Activated effector memory CD4-positive, alpha-beta T cell treated with Interleukin-2 at 50 U/mL for 16 hours (primary cell): ENCODE data around the gene PTGS1.
"Not testable (repeated sequence)": the region's sequence is repeated elsewhere in the genome, so short reads cannot be mapped to it uniquely, and the experiment has no call there.

ENCODE experiments used
- DNase-seq: peaks from one replicate; pipeline ENCODE4 v3.0.0-alpha.2; 2020

PTGS1 gene

DNA sequence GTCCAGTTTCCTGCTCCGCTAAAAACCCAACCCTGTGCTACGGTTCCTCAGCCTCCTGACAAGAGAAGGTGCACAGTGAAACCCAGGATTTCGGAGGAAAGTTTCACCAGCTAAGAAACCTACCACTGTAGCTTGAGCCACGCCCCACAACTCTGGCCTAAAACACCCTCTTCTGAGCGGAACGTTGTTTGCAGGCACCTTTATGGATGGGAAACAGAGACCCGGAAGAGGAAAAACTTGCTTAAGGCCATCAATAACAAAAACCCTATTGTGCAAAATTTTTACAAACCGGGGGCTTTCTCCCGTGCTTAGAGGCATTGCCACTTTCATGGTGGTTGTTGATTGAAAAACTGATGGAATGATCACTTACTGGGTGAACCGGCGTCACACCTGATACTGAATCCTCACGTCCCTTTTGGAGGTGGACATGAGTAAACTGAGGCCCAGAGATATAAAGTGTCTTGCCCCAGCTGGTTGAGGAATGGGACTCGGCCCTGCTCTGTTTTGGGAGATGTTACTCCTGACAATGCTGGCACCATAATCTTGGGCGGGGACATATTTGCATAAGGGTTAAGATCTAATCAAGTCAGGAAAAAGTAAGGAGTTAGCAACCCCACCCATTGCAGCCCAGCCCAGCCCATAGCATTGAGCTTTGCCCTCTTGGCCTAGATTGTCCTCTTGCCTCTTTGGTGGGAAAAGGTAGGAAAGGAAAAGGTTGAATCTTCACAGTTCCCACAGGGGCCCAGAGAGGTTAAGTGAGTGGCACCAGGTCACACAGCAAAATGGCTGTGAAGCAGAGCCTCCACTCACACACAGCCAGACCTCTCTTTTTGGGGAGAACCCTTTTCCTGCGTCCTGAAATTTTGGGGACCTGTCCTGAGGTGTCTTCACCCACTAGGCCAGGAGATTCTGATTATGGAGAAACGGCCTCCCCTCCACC lies 23.2 kb upstream of the PTGS1 start:
- no peak for DNase-seq

DNA sequence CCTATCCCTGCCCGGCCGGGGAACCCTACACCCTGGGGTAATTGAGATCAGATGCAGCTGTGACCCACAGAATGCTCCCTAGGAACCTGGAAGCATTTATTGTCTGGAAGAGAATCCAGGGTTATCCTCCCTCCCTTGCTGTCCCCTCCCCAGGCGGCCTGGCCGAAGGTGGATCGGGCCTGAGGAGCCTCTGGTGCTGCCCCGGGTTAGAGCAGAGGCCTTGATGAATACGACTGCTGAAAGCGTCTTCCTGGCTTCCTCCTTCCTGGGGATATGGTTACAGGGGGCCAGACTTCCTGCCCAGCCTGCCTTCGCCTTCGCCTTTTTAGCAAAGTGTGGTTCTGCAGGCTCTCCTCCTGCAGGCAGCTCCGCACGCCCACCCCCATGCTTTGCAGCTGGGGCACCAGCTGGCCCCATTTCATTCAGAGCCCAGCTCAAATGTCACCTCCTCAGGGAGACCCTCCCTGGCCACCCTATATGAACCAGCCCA lies 22.5 kb upstream of the PTGS1 start:
- DNase-seq, result no peak

DNA sequence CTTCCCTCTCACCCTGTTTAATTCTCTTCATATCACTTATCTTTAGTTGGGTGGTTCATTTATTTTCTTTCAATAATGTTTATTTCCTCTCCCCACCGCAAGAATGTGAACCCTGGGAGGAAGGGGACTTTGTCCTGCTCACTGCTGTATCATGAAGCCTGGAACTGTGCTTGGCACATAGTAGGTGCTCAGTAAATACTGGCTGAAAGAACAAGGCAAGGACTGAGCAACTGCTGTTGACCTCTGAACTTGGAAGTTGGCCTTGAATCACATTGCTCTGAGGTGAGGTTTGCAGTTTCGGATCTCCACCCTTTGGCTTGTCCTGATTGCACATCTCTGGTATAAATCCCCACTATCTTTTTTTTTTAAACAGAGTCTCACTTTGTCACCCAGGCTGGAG lies 22.0 kb upstream of the PTGS1 start:
- no peak for DNase-seq

DNA sequence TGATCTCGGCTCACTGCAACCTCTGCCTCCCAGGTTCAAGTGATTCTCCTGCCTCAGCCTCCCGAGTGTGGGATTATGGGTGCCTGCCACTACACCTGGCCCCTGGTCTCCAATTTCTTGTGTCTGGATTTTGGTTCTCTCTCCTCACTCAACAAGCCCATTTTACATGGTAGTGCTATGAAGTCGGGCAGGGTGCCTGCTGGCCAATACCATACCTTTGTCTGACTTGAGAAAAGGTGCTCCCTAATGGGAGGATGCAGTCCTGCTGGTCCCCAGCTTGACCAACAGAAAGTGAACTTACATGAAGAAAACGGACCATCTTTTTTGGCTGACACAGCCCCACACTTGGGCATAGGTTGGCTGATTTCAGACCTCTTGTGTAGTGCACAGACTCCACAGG lies 21.6 kb upstream of the PTGS1 start:
- no peak for DNase-seq

DNA sequence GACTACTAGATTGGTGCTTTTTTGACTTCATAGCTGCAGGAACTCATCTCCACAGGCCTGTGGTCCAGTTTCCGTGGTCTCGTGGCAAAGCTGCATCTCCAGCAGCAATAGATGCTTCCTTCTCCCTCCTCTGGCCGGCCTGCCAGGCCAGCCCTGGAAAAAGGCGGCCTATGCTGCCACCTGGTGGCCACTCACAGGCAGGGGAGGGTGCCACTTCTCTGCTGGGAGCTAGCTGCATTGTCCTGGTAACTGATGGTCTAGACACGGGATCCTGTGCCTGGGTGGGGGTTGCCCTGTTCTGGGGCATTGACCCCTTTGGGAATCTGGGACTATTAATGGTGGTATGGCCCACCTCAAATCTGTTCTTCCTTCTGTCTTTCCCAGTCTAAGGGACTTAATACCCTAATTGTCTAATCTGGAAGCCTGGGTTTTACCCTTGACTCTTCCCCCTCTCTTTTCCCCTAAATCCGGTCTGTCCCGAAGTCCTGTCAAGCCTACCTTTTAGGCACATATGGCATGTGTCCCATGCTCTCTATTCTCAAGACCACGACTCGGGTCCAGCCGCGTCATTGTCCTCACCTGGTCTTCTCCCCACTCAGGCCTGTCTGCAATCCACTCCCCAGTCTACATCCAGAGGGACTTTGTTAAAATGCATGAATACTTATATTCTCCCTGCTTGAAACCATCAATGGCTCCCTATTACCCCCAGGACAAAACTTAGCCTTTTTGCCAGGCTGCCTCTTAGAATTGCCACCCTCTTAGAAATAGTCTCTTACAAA lies 20.1 kb upstream of the PTGS1 start:
- peak; percentile 63 for DNase-seq

DNA sequence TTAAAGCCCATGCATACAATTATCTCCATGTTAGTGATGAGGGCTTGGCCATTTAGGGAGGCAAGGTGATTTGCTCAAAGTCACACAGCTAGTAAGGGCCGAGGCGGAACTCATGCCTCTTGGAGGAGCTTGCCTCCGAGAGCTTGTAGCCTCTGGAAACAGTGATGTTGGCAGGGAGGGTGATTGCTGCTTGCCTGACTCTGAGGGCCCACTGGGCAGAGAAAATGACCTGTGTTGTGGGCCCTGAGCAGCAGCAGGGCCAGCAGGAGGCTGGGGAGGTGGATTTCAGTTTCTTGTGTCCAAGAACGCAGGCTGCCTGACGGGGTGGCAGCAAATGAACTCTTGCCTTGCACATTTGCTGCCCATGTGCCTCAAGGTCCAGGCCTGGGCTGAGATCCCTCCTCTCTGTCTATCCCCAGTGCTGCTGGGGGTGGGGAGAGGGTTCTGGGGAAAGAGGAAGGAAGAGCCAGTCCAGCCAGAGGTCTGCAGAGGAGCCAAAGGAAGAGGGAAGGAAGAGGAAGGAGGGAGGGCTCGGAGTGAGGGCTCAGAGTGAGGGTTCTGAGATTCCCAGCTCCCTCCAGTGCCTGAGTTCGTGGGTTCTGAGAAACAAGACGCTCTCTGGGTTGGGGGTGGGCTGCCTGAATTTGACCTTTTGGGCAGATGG lies 16.2 kb upstream of the PTGS1 start:
- DNase-seq, result no peak

DNA sequence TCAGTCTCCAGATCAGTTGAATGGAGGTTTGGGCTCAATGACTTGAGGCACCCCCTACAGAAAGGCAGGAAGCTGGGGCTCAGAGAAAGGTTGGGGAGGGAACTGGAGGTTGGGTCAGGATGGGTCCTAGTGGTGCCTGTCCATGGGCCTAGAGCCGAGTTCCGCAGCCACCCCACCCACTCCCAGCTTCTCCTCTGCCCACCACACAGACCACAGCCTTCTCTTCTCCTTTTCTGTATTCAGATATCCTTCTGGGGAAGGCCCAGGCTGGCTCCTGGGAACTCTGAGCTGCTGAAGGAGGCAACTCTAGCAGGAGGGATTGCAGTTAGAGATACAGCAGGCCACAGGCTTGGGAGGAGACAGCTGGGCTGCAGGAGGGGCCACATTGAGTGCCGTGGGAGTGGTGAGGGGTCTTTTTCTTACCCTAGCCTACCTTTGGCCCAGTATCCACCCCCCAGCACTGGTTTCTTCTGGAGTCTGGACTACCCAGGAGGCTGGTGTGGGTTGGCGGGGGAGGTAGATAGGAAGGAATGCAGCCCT lies 15.4 kb upstream of the PTGS1 start:
- DNase-seq, result no peak

DNA sequence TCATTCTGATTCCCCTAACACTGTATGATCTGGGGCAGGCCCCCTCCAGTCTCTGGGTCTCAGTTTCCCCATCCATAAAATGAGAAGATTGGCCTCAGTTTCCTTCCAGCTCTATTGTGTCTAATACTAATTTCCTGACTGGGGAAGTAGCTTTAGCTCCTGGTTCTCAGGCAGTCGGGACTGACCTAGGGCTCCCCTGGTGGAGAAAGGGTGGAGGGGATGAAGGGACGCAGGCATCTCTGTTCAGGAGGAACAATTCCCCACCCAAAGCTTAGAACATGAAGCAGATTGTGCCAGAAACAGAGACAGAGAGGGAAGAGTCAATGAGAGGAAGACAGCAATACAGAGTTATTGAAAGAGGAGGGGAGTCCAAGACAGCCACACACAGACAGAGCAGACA lies 14.2 kb upstream of the PTGS1 start:
- no peak for DNase-seq

DNA sequence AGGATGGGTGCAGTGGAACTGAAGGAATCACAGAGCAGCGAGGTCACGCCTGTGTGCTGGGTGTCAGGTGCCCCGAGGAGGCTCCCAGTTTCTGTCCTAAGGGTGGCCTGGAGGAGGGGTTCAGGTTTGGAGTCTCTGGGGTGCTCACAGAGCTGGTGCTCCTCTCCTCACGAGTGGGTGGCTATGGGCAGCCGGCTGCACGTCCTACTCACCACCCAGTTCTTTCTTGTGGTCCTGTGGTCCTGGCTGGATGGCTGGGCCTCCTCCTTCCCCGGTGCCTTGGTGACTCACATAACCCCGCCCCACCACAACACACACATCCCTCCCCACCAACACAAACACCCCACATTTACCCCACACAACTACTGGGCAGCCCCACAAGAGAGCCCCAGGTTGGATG lies 9.9 kb upstream of the PTGS1 start:
- DNase-seq, result no peak

DNA sequence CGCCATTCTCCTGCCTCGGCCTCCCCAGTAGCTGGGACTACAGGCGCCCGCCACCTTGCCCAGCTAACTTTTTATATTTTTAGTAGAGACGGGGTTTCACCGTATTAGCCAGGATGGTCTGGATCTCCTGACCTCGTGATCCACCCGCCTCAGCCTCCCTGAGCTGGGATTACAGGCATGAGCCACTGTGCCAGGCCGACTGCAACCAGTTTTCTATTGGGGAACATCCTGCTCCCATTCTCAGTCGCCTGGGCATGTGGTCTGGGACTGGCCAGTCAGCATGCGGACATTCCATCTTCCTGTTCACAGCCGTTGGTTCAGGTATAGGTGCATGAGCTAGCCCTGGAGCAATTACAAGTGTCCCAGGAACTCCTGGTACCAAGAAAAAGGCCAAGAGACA lies 7.7 kb upstream of the PTGS1 start:
- DNase-seq, result not testable (repeated sequence)

DNA sequence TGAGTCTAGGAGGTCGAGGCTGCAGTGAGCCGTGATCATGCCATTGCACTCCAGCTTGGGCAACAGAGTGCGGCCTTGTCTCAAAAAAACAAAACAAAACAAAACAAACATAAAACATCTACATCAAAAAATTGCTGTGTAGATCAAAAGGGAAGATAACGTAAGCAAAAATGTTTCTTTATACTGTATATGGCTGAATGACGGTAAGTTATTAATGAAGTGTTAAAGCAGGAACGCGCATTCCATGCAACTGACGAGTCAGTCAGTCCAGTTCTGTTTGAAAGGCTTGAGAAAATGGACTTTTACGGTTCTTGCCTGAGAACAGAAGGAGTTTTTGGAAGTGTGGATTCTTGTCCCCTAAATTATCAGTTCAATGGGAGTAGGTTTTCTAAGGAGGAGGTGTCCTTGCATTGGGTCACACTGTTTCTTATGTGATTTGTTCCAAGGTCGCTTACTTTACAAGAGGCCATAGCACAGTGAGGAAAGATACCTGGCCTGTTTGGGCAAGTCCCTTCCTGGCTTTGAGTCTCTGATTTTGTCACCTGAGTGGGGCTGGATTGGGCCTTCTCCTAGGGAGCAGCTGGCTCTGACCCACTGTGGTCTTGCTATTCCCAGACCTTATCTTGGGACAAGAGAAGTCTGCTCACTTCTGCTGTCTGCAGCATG lies 6.6 kb upstream of the PTGS1 start:
- DNase-seq, result no peak

DNA sequence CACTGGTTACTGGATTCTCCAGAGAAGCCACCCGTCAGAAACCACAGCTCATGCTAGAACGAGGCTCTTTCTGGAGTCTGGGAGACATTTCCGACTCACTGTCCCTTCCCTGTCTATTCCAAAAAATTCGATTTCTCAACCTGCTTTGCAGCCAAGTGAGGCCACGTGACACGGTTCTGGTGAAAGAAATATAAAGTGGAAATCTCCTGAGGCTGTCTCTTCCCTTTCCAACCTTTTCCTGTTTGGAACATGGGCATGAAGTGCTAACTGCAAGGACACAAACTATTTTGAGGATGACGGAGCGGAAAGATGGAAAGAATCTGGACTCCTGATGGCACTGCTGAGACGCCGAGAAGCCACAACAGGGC lies 6.1 kb upstream of the PTGS1 start:
- no peak for DNase-seq

DNA sequence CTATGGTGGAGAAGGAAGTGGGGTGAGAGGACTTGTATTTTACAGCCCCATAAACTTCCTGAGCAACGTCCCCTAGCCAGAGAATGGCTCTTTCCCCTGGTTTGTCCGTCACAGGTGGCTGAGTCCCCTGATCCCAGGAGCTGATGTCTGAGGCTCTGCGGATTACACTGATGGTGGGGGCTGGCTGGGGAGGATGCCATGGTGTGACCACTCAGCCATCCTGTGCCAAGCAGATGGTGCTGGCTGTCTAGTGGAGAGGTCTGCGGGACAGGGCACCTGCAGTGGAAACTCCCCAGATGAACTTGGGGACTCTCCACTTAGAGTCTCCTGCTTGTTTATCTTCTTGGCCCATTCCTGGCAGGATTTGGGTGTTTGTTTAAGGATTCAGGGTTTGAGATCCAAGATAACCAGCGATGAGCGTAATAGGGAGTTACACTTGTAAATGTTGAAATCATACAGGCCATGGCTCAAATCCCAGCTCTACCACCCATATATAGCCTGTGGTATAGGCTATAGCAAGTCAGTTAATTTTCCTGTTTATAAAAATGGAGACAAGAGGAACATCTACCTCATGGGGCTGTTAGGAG lies 4.7 kb upstream of the PTGS1 start:
- DNase-seq, result no peak

DNA sequence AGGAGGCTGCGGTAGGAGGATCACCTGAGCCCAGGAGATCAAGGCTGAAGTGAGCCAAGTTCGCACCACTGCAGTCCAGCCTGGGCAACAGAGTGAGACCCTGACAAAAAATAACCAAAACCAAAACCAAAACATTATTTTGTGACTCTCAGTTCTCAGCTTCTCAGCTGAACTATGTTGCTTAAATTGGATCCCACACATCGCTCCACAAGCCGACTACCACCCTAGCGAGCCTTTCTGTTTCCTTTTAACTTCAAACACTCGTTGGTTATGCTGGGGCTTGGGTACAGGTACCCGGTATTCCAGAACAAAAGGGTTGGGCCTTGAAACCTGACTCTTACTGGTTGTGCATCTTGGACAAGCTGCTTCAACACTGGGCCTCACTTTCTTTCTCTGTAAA lies 3.8 kb upstream of the PTGS1 start:
- DNase-seq, result no peak

DNA sequence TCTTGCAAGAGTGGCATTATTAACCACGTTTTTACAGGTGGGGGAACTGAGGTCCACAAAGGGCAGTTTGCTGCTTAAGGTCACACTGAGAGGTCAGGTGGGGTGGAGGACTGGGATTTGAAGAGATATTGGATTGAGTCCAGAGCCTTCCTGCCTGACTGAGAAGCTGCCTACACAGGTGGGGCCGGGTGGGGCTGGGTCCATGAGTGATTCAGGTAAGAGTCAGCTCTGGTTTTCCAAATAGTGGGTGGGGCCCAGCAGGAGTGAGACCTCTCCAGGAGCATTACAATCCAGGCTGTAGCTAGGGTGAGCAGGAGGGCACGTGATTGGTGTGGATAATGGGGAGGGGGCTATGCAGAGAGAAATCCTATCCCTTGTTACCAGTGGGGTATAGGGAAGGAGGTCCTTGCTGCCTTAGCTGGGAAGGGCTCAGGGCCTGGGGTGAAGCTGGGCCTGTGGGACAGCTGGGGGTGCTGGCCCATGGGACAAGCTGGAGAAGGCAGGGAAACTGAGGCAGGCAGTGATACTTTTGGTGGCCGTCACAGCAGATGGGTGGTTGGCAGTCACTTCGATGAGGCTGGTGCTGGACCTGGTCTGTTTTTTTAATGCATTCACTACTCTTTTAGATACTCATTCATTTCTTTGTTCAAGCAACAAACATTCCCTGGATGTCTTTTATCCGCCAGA lies 2.9 kb upstream of the PTGS1 start:
- no peak for DNase-seq

DNA sequence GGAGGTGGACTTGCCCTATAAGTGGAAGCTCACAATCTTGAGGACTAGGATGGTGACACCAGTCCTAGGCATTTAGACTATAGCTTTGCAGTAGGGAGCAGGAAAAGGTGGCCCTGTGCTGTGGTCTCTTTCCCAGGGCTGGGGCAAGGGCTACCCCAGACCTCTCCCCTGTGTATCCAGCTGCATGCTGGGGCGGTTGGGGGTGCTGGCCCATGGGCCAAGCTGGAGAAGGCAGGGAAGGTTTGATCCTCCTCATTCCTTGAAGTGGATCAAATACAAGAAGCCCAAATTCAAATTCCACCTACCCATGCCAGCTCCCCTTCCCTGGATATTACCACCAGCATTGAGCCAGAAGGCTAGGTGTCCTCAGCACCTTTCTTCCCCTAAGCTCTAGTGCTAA lies 2.2 kb upstream of the PTGS1 start:
- DNase-seq, result no peak

DNA sequence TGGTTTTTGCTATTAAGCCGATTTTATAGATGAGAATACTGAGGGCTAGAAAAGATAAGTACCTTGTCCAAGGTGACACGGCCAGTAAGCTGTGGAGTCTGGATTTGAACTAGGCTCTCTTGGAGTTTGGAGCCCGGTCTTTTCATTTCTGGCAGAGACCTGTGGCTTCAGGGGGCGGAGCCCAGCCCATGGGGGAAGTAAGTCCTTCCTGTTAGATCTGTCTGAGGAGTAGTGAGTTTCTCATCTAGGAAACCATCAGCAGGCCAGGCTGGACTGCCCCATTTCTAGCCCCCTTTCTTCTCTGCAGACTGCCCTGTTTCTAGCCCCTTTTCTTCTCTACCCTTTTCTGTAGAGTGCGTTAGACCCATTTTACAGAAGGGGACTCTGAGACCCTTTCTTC lies 521 bp upstream of the PTGS1 start:
- DNase-seq, result no peak

DNA sequence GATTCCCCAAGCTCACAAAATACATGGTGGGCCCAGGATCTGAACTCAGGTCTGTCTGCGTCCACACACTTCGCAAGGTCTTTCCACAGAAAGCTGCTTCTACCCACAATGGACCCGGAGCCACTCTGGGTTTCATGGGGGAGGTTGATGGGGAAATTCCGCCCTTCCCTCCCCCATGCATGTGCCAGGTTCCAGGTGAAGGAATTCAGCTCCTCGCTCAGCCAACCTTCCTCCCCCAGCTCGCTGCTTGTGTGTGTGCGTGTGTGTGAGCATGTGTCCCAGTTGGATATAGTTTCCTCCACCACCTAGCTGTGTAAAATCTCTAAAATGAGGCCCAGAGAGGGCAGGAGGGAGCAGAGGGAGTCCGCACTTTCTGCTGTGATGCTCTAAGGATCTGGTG lies 1.0 kb downstream of the PTGS1 start:
- no peak for DNase-seq

DNA sequence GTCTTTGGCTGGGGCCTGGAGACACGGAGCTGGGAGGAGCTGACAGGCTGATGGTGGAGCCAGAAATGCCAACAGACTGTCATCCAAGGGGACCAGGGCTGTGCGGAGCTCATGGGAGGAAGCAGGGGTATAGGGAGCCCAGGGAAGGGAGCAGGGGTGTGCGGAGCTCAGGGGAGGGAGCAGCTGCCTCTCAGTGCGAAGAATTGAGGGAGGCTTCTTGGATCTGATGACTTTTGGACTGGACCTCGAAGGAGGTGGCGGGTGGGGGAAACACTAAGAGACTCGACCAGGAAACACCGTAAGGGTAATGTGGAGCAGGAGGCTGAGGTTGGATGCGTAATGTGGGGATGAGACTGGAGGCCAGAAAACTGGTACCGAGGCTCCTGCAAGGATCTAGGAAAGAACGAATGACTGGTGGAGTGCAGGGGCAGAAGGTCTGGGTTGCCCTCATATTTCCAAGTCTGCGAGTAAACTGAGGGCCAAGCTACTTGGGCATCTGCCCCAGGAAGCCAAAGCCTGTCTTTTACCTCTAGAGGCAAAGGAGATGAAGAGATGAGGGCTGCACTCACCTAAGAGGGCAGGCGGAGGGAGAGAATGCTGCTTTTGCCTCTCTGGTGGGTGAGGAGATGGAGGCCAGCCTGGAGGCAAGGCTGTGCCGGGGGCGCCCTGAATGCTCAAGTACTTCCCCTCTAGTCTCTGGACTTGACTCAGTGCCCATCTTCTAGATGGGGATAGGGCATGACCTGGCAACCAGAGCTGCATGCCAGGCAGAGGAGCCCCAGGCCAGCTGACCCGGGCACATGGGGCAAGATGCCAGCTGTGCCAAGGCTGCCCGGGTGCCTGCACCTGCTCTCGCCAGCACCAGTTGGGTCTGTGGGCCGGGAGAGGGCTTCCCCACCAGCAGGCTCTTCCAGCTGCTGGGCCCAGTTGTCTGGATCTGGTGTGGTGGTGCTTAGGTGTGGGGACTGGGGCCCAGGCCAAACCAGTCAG lies 2.3 kb downstream of the PTGS1 start:
- no peak for DNase-seq

DNA sequence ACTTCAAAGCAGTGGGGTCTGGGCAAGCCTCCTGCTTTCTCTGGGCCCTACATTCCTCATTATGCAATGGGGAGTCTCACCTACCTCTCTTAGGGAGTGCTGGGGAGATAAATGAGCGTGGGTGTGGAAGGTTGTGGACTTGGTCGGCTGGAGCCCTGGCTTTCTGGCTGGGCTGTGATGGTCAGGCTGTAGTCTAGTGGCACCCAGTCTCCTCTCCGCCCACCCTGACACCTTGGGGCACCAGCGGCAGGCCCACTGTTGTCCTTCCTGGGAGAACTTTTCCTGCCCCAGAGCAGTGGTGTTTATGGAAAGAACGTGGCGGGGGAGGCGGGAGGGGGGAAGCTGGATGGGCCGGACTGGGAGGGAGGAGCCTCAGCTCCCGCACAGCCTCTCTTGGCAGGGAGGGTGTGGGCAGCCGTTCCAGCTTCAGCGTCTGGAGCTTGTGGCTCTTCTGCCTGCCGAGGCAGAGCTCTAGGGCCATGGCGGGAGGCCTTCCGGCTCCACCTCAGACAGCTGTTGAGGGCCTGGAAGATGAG lies 4.1 kb downstream of the PTGS1 start:
- no peak for DNase-seq
